WTC11 (cell line): ENCODE data around the gene KRT9. TPM values are rescaled to one million over a fixed set of nuclear protein-coding genes. Genes with fewer than 3 reads are reported as not detected.

Experiments used
- ATAC-seq: fragments of 200-7000 bp; cut with Tn5 transposase; 2 replicates; pipeline ENCODE4 v1.10.0; 2021; ENCODE audit warnings: mild to moderate bottlenecking, moderate library complexity
- CTCF ChIA-PET: fragments of 300-600 bp; sonication (Branson Sonifier 250); formaldehyde crosslinking; loops from one replicate; lab custom pipeline; 2021; ENCODE audit warnings: antibody characterized with exemption; lab: Charles Lee
- POLR2A ChIA-PET: fragments of 350-600 bp; sonication (Branson Sonifier 250); formaldehyde crosslinking; loops from one replicate; lab custom pipeline; 2021; ENCODE audit warnings: antibody characterized with exemption; lab: Charles Lee
- DNase-seq: peaks from one replicate; pipeline ENCODE4 v3.0.0; 2021; ENCODE audit warnings: low spot score
- H3K27ac Mint-ChIP-seq: 2 replicates; pipeline ENCODE4 v1.8.0; 2021; ENCODE audit warnings: mixed read lengths
- H3K27me3 Mint-ChIP-seq: 2 replicates; pipeline ENCODE4 v1.8.0; 2021; ENCODE audit warnings: low read depth, mild to moderate bottlenecking, moderate library complexity, mixed read lengths
- H3K36me3 Mint-ChIP-seq: 2 replicates; pipeline ENCODE4 v1.8.0; 2021; ENCODE audit warnings: mixed read lengths
- H3K4me1 Mint-ChIP-seq: 2 replicates; pipeline ENCODE4 v1.8.0; 2022; ENCODE audit warnings: mixed read lengths
- H3K4me3 Mint-ChIP-seq: 2 replicates; pipeline ENCODE4 v1.8.0; 2021; ENCODE audit warnings: mild to moderate bottlenecking, moderate library complexity, mixed read lengths
- H3K9me3 Mint-ChIP-seq: 2 replicates; pipeline ENCODE4 v1.8.0; 2021; ENCODE audit warnings: mixed read lengths
- ARID4B ChIP-seq: sonication (generic); formaldehyde crosslinking; IDR thresholded peaks from 2 replicates; pipeline ENCODE4 v1.8.0; 2023; ENCODE audit warnings: missing genetic modification reagents, mild to moderate bottlenecking, borderline replicate concordance
- ATF6 ChIP-seq: sonication (generic); formaldehyde crosslinking; IDR thresholded peaks from 2 replicates; pipeline ENCODE4 v1.8.1; 2023; ENCODE audit warnings: mild to moderate bottlenecking, missing genetic modification reagents
- ELF4 ChIP-seq: sonication (generic); formaldehyde crosslinking; IDR thresholded peaks from 2 replicates; pipeline ENCODE4 v1.8.1; 2022; ENCODE audit warnings: low read depth, mild to moderate bottlenecking, moderate library complexity, missing genetic modification reagents
- ERG ChIP-seq: fragments of 250-450 bp; sonication (Bioruptor Pico); IDR thresholded peaks from 2 replicates; pipeline ENCODE4 v1.8.0; 2021; ENCODE audit warnings: mild to moderate bottlenecking
- ESRRA ChIP-seq: sonication (generic); formaldehyde crosslinking; IDR thresholded peaks from 2 replicates; pipeline ENCODE4 v1.8.1; 2022; ENCODE audit warnings: mild to moderate bottlenecking, missing genetic modification reagents, borderline replicate concordance
- FOXJ3 ChIP-seq: sonication (generic); formaldehyde crosslinking; IDR thresholded peaks from 2 replicates; pipeline ENCODE4 v1.9.0; 2021; ENCODE audit warnings: missing genetic modification reagents, mild to moderate bottlenecking, borderline replicate concordance
- FOXP4 ChIP-seq: sonication (generic); formaldehyde crosslinking; IDR thresholded peaks from 2 replicates; pipeline ENCODE4 v1.8.0; 2022; ENCODE audit warnings: mild to moderate bottlenecking, missing genetic modification reagents
- GRHL2 ChIP-seq: fragments of 250-450 bp; sonication (Bioruptor Pico); IDR thresholded peaks from 2 replicates; pipeline ENCODE4 v1.8.0; 2022; ENCODE audit warnings: mild to moderate bottlenecking, moderate library complexity; ENCODE audit not compliant: insufficient replicate concordance, severe bottlenecking
- IRF2 ChIP-seq: sonication (generic); formaldehyde crosslinking; IDR thresholded peaks from 2 replicates; pipeline ENCODE4 v1.8.0; 2022; ENCODE audit warnings: low read depth, missing genetic modification reagents, borderline replicate concordance
- KAT7 ChIP-seq: sonication (generic); formaldehyde crosslinking; IDR thresholded peaks from 2 replicates; pipeline ENCODE4 v1.8.1; 2023; ENCODE audit warnings: missing genetic modification reagents, mild to moderate bottlenecking, borderline replicate concordance
- MYBL2 ChIP-seq: sonication (generic); formaldehyde crosslinking; IDR thresholded peaks from 2 replicates; pipeline ENCODE4 v1.8.1; 2023; ENCODE audit warnings: mild to moderate bottlenecking, moderate library complexity, missing genetic modification reagents
- NFE2L1 ChIP-seq: sonication (generic); formaldehyde crosslinking; IDR thresholded peaks from 2 replicates; pipeline ENCODE4 v1.8.1; 2023; ENCODE audit warnings: missing genetic modification reagents
- SOX15 ChIP-seq: fragments of 250-450 bp; sonication (Bioruptor Pico); IDR thresholded peaks from 2 replicates; pipeline ENCODE4 v1.9.0; 2021; ENCODE audit warnings: mild to moderate bottlenecking
- ZBTB21 ChIP-seq: sonication (generic); formaldehyde crosslinking; IDR thresholded peaks from 2 replicates; pipeline ENCODE4 v1.8.1; 2023; ENCODE audit warnings: mild to moderate bottlenecking, missing genetic modification reagents, borderline replicate concordance
- ZNF512 ChIP-seq: sonication (generic); formaldehyde crosslinking; IDR thresholded peaks from 2 replicates; pipeline ENCODE4 v1.8.1; 2022; ENCODE audit warnings: missing genetic modification reagents, borderline replicate concordance
- ZNF671 ChIP-seq: fragments of 250-450 bp; sonication (Bioruptor Pico); IDR thresholded peaks from 2 replicates; pipeline ENCODE4 v1.8.0; 2021; ENCODE audit warnings: mild to moderate bottlenecking
- total RNA-seq: library from RNA; stranded (reverse); gene quantifications from 3 replicates; pipeline ENCODE4 v1.2.3, GENCODE V29; 2021
- TF ChIP-seq, protein P1 (sequence below): sonication (generic); formaldehyde crosslinking; IDR thresholded peaks from 2 replicates; pipeline ENCODE4 v1.8.1; 2023; ENCODE audit warnings: mild to moderate bottlenecking, moderate library complexity, missing genetic modification reagents
- TF ChIP-seq, protein P2 (sequence below): sonication (generic); formaldehyde crosslinking; IDR thresholded peaks from 2 replicates; pipeline ENCODE4 v1.8.0; 2022; ENCODE audit warnings: mild to moderate bottlenecking, missing genetic modification reagents
- TF ChIP-seq, protein P3 (sequence below): sonication (generic); formaldehyde crosslinking; IDR thresholded peaks from 2 replicates; pipeline ENCODE4 v1.8.1; 2022; ENCODE audit warnings: mild to moderate bottlenecking, missing genetic modification reagents, moderate library complexity, borderline replicate concordance

Gene KRT9
- total RNA-seq, 1 experiment from 2014 or later, result not detected

DNA sequence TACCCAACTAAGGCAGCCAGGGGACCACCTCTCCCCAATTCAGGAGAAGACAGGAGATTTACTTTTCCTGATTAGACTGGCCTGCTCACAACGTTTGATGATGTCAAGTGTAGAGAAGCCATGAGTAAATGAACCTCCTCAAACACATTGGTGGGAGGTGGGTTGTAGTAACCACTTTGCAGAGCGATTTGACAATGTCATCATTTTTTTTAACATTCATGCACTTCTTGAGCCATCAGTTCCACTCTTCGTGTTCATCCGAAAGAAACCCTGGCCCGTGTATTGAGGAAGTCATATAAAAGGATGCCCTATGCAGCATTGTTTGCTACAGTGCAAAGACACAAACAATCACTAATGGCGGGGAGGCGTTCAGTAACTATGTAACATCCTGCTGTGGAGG, 38.2 kb downstream of the KRT9 start (continued):
- no peak for TF ChIP-seq ARID4B (CRISPR knock-in tag)
- TF ChIP-seq, protein P1, sequence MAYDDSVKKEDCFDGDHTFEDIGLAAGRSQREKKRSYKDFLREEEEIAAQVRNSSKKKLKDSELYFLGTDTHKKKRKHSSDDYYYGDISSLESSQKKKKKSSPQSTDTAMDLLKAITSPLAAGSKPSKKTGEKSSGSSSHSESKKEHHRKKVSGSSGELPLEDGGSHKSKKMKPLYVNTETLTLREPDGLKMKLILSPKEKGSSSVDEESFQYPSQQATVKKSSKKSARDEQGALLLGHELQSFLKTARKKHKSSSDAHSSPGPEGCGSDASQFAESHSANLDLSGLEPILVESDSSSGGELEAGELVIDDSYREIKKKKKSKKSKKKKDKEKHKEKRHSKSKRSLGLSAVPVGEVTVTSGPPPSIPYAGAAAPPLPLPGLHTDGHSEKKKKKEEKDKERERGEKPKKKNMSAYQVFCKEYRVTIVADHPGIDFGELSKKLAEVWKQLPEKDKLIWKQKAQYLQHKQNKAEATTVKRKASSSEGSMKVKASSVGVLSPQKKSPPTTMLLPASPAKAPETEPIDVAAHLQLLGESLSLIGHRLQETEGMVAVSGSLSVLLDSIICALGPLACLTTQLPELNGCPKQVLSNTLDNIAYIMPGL (CRISPR knock-in tag), result no peak
- TF ChIP-seq ATF6 (CRISPR knock-in tag), result no peak
- TF ChIP-seq ZNF671 (CRISPR knock-in tag), result no peak
- no peak for TF ChIP-seq ESRRA
- no peak for TF ChIP-seq KAT7 (CRISPR knock-in tag)
- TF ChIP-seq, protein P2, sequence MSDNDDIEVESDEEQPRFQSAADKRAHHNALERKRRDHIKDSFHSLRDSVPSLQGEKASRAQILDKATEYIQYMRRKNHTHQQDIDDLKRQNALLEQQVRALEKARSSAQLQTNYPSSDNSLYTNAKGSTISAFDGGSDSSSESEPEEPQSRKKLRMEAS, result no peak
- TF ChIP-seq ERG (CRISPR knock-in tag), result no peak
- TF ChIP-seq FOXJ3 (CRISPR knock-in tag), result no peak
- TF ChIP-seq ZNF512, result no peak
- TF ChIP-seq, protein P3, sequence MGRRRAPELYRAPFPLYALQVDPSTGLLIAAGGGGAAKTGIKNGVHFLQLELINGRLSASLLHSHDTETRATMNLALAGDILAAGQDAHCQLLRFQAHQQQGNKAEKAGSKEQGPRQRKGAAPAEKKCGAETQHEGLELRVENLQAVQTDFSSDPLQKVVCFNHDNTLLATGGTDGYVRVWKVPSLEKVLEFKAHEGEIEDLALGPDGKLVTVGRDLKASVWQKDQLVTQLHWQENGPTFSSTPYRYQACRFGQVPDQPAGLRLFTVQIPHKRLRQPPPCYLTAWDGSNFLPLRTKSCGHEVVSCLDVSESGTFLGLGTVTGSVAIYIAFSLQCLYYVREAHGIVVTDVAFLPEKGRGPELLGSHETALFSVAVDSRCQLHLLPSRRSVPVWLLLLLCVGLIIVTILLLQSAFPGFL (CRISPR knock-in tag), result no peak
- no peak for TF ChIP-seq ELF4

GRCh38 chr17:41532947-41533570, 38.8 kb downstream of the KRT9 start:
- H3K4me1 Mint-ChIP-seq, result peaks cover 51% of the 10 kb centered on the region
- POLR2A ChIA-PET, result no interaction called here
- no peak overlapping the region for H3K4me3 Mint-ChIP-seq
- no peak for TF ChIP-seq ZBTB21 (CRISPR knock-in tag)
- TF ChIP-seq FOXP4, result no peak
- TF ChIP-seq SOX15, result no peak
- TF ChIP-seq IRF2, result no peak
- no peak for TF ChIP-seq GRHL2 (CRISPR knock-in tag)
- TF ChIP-seq MYBL2 (CRISPR knock-in tag), result no peak
- TF ChIP-seq NFE2L1 (CRISPR knock-in tag), result no peak

More at GRCh38 chr17:41532947-41533570, 38.8 kb downstream of the KRT9 start:
- ATAC-seq, result no peak
- Mint-ChIP-seq H3K9me3 (no peaks in the 10 kb centered on the region), H3K27me3 (peaks cover 6% of the 10 kb centered on the region), H3K36me3 (no peaks in the 10 kb centered on the region), H3K27ac (no peak overlapping the region)
- no peak for DNase-seq
- CTCF ChIA-PET, result interaction anchor here (0.6 to 7.4 kb wide), 8 partner anchors 11 to 670 kb away, joined by 3 to 122 read pairs (median 6); no protein-coding TSS in a partner anchor
